ENCODE data around the gene SOCS3. TPM values are rescaled to one million over a fixed set of nuclear protein-coding genes. Genes with fewer than 3 reads are reported as not detected.
"Not testable (repeated sequence)": the region's sequence is repeated elsewhere in the genome, so short reads cannot be mapped to it uniquely, and the experiment has no call there.

Gene SOCS3
- polyA plus RNA-seq, 5 donors: 7.5 to 49.2 (median 26.1) TPM

GRCh38 chr17:78315355-78316114, 44.3 kb downstream of the SOCS3 start:
- no peak for DNase-seq

GRCh38 chr17:78314683-78315354, 45.1 kb downstream of the SOCS3 start:
- no peak for DNase-seq

- DNase-seq: peak; percentile 70 to 76
Observed at GRCh38 chr17:78313735-78314648, 45.9 kb downstream of the SOCS3 start.

- DNase-seq: not testable (repeated sequence)
Observed at GRCh38 chr17:78309659-78310255, 50.1 kb downstream of the SOCS3 start.

GRCh38 chr17:78307887-78308638, 51.8 kb downstream of the SOCS3 start:
- DNase-seq: no peak

- DNase-seq: no peak
Observed at GRCh38 chr17:78306913-78307312, 53.0 kb downstream of the SOCS3 start.

Other genes with a start within 250 kb of the SOCS3 start
- 10 to 100 TPM; 23.7 to 47.7 (median 38.6) TPM for gene TMC6, start 231.3 kb downstream of the SOCS3 start, polyA plus RNA-seq (ENCODE audit: insufficient read depth in 1 of 5, insufficient read length in 5 of 5, low replicate concordance in 1 of 5)
- 1 to 10 TPM; 3.8 to 6.9 (median 5.6) TPM for gene TMC8, start 229.3 kb downstream of the SOCS3 start, polyA plus RNA-seq (ENCODE audit: insufficient read depth in 1 of 5, insufficient read length in 5 of 5, low replicate concordance in 1 of 5)
- 1 to 10 TPM in 1 of 5 donors, under 1 TPM in 4; 0.28 to 1.7 (median 0.55) TPM for gene C17orf99, start 213.7 kb downstream of the SOCS3 start, polyA plus RNA-seq (ENCODE audit: insufficient read depth in 1 of 5, insufficient read length in 5 of 5, low replicate concordance in 1 of 5)
- 10 to 100 TPM; 39.1 to 67.7 (median 43.5) TPM for gene SYNGR2, start 191.5 kb downstream of the SOCS3 start, polyA plus RNA-seq (ENCODE audit: insufficient read depth in 1 of 5, insufficient read length in 5 of 5, low replicate concordance in 1 of 5)
- gene TK1, start 173.0 kb downstream of the SOCS3 start, polyA plus RNA-seq (ENCODE audit: insufficient read depth in 1 of 5, insufficient read length in 5 of 5, low replicate concordance in 1 of 5): 10 to 100 TPM; 24.5 to 39.7 (median 28.4) TPM
- gene AFMID, start 172.7 kb downstream of the SOCS3 start, polyA plus RNA-seq (ENCODE audit: insufficient read depth in 1 of 5, insufficient read length in 5 of 5, low replicate concordance in 1 of 5): 10 to 100 TPM; 45.4 to 55.4 (median 53.7) TPM
- gene BIRC5, start 145.8 kb downstream of the SOCS3 start, polyA plus RNA-seq (ENCODE audit: insufficient read depth in 1 of 5, insufficient read length in 5 of 5, low replicate concordance in 1 of 5): 10 to 100 TPM; 21.7 to 39.2 (median 28.0) TPM
- gene TMEM235, start 128.4 kb downstream of the SOCS3 start, polyA plus RNA-seq (ENCODE audit: insufficient read depth in 1 of 5, insufficient read length in 5 of 5, low replicate concordance in 1 of 5): under 1 TPM; 0.08 to 0.21 (median 0.16) TPM
- 10 to 100 TPM; 39.4 to 58.8 (median 54.8) TPM for gene PGS1, start 18.6 kb upstream of the SOCS3 start, polyA plus RNA-seq (ENCODE audit: insufficient read depth in 1 of 5, insufficient read length in 5 of 5, low replicate concordance in 1 of 5)
- 1 to 10 TPM; 2.1 to 5.1 (median 4.3) TPM for gene DNAH17, start 217.3 kb upstream of the SOCS3 start, polyA plus RNA-seq (ENCODE audit: insufficient read depth in 1 of 5, insufficient read length in 5 of 5, low replicate concordance in 1 of 5)